Measurements from ENCODE around the gene UBASH3B.
"Not testable (repeated sequence)": the region's sequence is repeated elsewhere in the genome, so short reads cannot be mapped to it uniquely, and the experiment has no call there.

The UBASH3B gene

DNA sequence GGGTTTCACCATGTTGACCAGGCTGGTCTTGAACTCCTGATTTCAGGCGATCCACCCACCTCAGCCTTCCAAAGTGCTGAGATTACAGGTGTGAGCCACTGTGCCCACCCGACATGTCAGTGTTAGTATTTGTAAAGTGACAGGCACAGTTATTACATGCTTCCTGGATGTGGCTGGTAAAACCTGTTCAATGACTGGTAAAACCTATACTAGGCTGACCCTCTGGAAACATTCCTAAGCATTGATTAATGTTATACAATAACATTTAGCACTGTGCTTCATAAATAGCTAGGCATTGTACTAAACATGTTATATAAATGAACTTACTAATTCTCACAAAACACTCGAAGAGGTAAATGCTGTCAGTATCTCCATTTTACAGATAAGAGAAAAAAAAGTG lies 206.1 kb downstream of the UBASH3B start:
- Histone ChIP-seq H3K4me3 (ENCODE audit: low read length, poor library complexity, severe bottlenecking) (no peak overlapping the region), H3K9me3 (ENCODE audit: insufficient read depth, low read depth, low read length) (no peaks in the 10 kb centered on the region), H3K27me3 (ENCODE audit: insufficient read depth, low read length, poor library complexity, severe bottlenecking) (no peaks in the 10 kb centered on the region), H2AFZ (ENCODE audit: low read length) (no peak overlapping the region), H3K79me2 (ENCODE audit: insufficient read depth, low read length) (no peaks in the 10 kb centered on the region), H4K20me1 (ENCODE audit: insufficient read depth, low read length, poor library complexity, severe bottlenecking) (no peaks in the 10 kb centered on the region), H3K9me2 (replicated peaks; ENCODE audit: low read depth, low read length) (no peaks in the 10 kb centered on the region), H3K9ac (ENCODE audit: low read depth, low read length, poor library complexity, severe bottlenecking) (no peak overlapping the region), H3K4me1 (ENCODE audit: insufficient read depth, low read length, poor library complexity, severe bottlenecking) (peaks cover 9% of the 10 kb centered on the region), H3K4me2 (ENCODE audit: low read depth, low read length, poor library complexity, severe bottlenecking) (no peak overlapping the region), H3K36me3 (ENCODE audit: insufficient read depth, low read length) (no peaks in the 10 kb centered on the region), H3F3A (ENCODE audit: low read depth) (no peaks in the 10 kb centered on the region)
- no peak for TF ChIP-seq EZH2phosphoT487 (IDR thresholded peaks at IDR 0.05; ENCODE audit: borderline replicate concordance)
- TF ChIP-seq, protein P1, sequence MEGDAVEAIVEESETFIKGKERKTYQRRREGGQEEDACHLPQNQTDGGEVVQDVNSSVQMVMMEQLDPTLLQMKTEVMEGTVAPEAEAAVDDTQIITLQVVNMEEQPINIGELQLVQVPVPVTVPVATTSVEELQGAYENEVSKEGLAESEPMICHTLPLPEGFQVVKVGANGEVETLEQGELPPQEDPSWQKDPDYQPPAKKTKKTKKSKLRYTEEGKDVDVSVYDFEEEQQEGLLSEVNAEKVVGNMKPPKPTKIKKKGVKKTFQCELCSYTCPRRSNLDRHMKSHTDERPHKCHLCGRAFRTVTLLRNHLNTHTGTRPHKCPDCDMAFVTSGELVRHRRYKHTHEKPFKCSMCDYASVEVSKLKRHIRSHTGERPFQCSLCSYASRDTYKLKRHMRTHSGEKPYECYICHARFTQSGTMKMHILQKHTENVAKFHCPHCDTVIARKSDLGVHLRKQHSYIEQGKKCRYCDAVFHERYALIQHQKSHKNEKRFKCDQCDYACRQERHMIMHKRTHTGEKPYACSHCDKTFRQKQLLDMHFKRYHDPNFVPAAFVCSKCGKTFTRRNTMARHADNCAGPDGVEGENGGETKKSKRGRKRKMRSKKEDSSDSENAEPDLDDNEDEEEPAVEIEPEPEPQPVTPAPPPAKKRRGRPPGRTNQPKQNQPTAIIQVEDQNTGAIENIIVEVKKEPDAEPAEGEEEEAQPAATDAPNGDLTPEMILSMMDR (conservative IDR thresholded peaks at IDR 0.05; ENCODE audit: low read length) = no peak

DNA sequence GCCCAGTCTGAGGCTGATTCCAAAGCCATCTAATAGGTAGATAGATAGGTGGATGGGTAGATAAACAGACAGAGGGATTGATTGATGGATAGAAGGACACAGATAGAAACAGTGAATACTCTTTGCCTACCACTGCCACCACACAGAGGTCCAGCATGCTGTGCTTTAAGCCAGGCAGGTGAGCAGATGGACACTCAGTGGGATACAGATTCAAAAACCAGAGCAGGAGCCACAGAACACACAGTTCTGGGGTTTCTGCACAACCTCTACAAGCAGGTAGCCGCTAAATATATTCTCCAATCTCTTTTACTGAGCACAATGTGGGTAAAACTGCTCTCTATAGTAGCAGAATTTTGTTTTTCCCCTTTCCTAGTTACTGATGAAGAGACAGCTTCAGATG lies 206.6 kb downstream of the UBASH3B start:
- no peaks in the 10 kb centered on the region for H3F3A ChIP-seq (ENCODE audit: low read depth)
- no peaks in the 10 kb centered on the region for H3K27me3 ChIP-seq (ENCODE audit: insufficient read depth, low read length, poor library complexity, severe bottlenecking)
- H3K9me3 ChIP-seq (ENCODE audit: insufficient read depth, low read depth, low read length) = no peaks in the 10 kb centered on the region
- H3K4me2 ChIP-seq (ENCODE audit: low read depth, low read length, poor library complexity, severe bottlenecking) = no peak overlapping the region
- no peak overlapping the region for H2AFZ ChIP-seq (ENCODE audit: low read length)
- H3K36me3 ChIP-seq (ENCODE audit: insufficient read depth, low read length) = no peaks in the 10 kb centered on the region
- no peaks in the 10 kb centered on the region for H3K79me2 ChIP-seq (ENCODE audit: insufficient read depth, low read length)
- H3K4me3 ChIP-seq (ENCODE audit: low read length, poor library complexity, severe bottlenecking) = no peak overlapping the region
- no peaks in the 10 kb centered on the region for H3K9me2 ChIP-seq (replicated peaks; ENCODE audit: low read depth, low read length)
- H4K20me1 ChIP-seq (ENCODE audit: insufficient read depth, low read length, poor library complexity, severe bottlenecking) = no peaks in the 10 kb centered on the region
- H3K9ac ChIP-seq (ENCODE audit: low read depth, low read length, poor library complexity, severe bottlenecking) = no peak overlapping the region
- TF ChIP-seq EZH2phosphoT487 (IDR thresholded peaks at IDR 0.05; ENCODE audit: borderline replicate concordance) = no peak
- TF ChIP-seq, protein P1 (conservative IDR thresholded peaks at IDR 0.05; ENCODE audit: low read length) = no peak
- H3K4me1 ChIP-seq (ENCODE audit: insufficient read depth, low read length, poor library complexity, severe bottlenecking) = peaks cover 4% of the 10 kb centered on the region

- H3K9me3 ChIP-seq (ENCODE audit: insufficient read depth, low read depth, low read length); H3K79me2 ChIP-seq (ENCODE audit: insufficient read depth, low read length); H3K27me3 ChIP-seq (ENCODE audit: insufficient read depth, low read length, poor library complexity, severe bottlenecking); H2AFZ ChIP-seq (ENCODE audit: low read length); H3F3A ChIP-seq (ENCODE audit: low read depth); H3K4me2 ChIP-seq (ENCODE audit: low read depth, low read length, poor library complexity, severe bottlenecking); H3K4me1 ChIP-seq (ENCODE audit: insufficient read depth, low read length, poor library complexity, severe bottlenecking); H4K20me1 ChIP-seq (ENCODE audit: insufficient read depth, low read length, poor library complexity, severe bottlenecking); H3K9me2 ChIP-seq (replicated peaks; ENCODE audit: low read depth, low read length); H3K36me3 ChIP-seq (ENCODE audit: insufficient read depth, low read length); H3K9ac ChIP-seq (ENCODE audit: low read depth, low read length, poor library complexity, severe bottlenecking); H3K4me3 ChIP-seq (ENCODE audit: low read length, poor library complexity, severe bottlenecking): not testable (repeated sequence)
Measured at GRCh38 chr11:122863154-122863553, 207.6 kb downstream of the UBASH3B start.

- no peaks in the 10 kb centered on the region for H3K27me3 ChIP-seq (ENCODE audit: insufficient read depth, low read length, poor library complexity, severe bottlenecking)
- H3K4me2 ChIP-seq (ENCODE audit: low read depth, low read length, poor library complexity, severe bottlenecking) = no peak overlapping the region
- H3K9me2 ChIP-seq (replicated peaks; ENCODE audit: low read depth, low read length) = no peaks in the 10 kb centered on the region
- no peaks in the 10 kb centered on the region for H3K4me1 ChIP-seq (ENCODE audit: insufficient read depth, low read length, poor library complexity, severe bottlenecking)
- no peaks in the 10 kb centered on the region for H3K36me3 ChIP-seq (ENCODE audit: insufficient read depth, low read length)
- H2AFZ ChIP-seq (ENCODE audit: low read length) = no peak overlapping the region; the same call in 1 of the 2 replicates
- no peak overlapping the region for H3K4me3 ChIP-seq (ENCODE audit: low read length, poor library complexity, severe bottlenecking)
- no peak overlapping the region for H3K9ac ChIP-seq (ENCODE audit: low read depth, low read length, poor library complexity, severe bottlenecking)
- no peaks in the 10 kb centered on the region for H3K9me3 ChIP-seq (ENCODE audit: insufficient read depth, low read depth, low read length)
- H3K79me2 ChIP-seq (ENCODE audit: insufficient read depth, low read length) = no peaks in the 10 kb centered on the region
- H4K20me1 ChIP-seq (ENCODE audit: insufficient read depth, low read length, poor library complexity, severe bottlenecking) = no peaks in the 10 kb centered on the region
- TF ChIP-seq, protein P1 (conservative IDR thresholded peaks at IDR 0.05; ENCODE audit: low read length) = peak; percentile 99
- TF ChIP-seq EZH2phosphoT487 (IDR thresholded peaks at IDR 0.05; ENCODE audit: borderline replicate concordance) = no peak
- H3F3A ChIP-seq (ENCODE audit: low read depth) = no peaks in the 10 kb centered on the region
Measured at GRCh38 chr11:122863704-122864326, 208.3 kb downstream of the UBASH3B start.
